Measurements from ENCODE around the gene GPR4.

- TF ChIP-seq, protein P1, sequence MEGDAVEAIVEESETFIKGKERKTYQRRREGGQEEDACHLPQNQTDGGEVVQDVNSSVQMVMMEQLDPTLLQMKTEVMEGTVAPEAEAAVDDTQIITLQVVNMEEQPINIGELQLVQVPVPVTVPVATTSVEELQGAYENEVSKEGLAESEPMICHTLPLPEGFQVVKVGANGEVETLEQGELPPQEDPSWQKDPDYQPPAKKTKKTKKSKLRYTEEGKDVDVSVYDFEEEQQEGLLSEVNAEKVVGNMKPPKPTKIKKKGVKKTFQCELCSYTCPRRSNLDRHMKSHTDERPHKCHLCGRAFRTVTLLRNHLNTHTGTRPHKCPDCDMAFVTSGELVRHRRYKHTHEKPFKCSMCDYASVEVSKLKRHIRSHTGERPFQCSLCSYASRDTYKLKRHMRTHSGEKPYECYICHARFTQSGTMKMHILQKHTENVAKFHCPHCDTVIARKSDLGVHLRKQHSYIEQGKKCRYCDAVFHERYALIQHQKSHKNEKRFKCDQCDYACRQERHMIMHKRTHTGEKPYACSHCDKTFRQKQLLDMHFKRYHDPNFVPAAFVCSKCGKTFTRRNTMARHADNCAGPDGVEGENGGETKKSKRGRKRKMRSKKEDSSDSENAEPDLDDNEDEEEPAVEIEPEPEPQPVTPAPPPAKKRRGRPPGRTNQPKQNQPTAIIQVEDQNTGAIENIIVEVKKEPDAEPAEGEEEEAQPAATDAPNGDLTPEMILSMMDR (conservative IDR thresholded peaks at IDR 0.05; ENCODE audit: low read depth, low read length): no peak
- no peak for TF ChIP-seq EZH2 (IDR thresholded peaks at IDR 0.05; ENCODE audit: low read length, unreplicated experiment)
- TF ChIP-seq EZH2phosphoT487 (IDR thresholded peaks at IDR 0.05; ENCODE audit: borderline replicate concordance, low read length): no peak
Observed at GRCh38 chr19:45640849-45641273, 38.8 kb upstream of the GPR4 start.
